ENCODE results near the gene RBBP8. TPM values are rescaled to one million over a fixed set of nuclear protein-coding genes. Genes with fewer than 3 reads are reported as not detected.
A peak's percentile ranks its signal among the peaks of the same experiment; 100 is the strongest.

Gene RBBP8
- polyA plus RNA-seq, 6 donors from 2014 or later = 6.4 to 12.3 (median 9.9) TPM

DNA sequence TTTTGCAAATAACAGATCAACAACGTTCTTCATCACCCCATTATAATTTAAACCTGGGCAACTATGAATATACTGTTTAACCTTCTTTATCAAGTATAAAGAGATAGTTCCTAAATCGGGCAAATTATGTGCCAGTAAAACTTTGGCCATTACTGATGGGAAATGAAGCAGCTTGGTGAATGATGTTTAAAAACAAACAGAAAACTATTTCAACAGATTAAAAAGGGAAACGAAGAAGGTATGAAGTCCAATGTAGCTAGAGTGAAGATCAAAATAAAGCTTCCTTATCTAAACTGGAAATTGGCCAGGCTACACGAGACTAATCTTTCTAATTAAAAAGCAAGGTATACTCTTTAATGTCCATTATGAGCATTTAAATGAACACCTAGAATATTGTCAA, 6.7 kb upstream of the RBBP8 start:
- H3K4me1 Mint-ChIP-seq = peaks cover 0 to 4% (median 0%) of the 10 kb centered on the region in 3 donors
- H3K27ac Mint-ChIP-seq = no peak overlapping the region
- H3K36me3 Mint-ChIP-seq = no peaks in the 10 kb centered on the region
- ATAC-seq (ENCODE audit: low read depth in 2 of 2) (no peak), DNase-seq (no peak)
- no peaks in the 10 kb centered on the region for H3K9me3 Mint-ChIP-seq
- no peaks in the 10 kb centered on the region for H3K27me3 Mint-ChIP-seq
- H3K4me3 Mint-ChIP-seq = no peak overlapping the region

DNA sequence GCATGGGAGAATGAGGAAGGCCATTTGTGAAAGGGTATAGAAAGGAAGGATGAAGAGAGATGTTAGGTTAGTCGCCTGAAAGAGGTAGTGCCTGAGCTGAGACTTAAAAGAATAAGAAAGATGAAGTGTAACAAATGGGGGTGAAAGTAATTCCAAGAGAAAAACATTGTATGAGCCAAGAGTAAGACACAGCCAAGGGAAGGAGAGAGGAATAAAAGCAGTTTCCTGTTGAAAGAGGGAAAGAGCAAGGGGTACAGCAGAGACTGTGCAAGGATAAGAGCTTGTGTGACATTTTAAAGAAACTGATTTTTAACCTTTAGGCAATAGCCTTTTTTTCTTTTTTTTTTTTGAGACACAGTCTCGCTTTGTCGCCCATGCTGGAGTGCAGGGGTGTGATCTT, 4.8 kb upstream of the RBBP8 start:
- peaks cover 4 to 13% (median 7%) of the 10 kb centered on the region in 3 donors for H3K4me1 Mint-ChIP-seq
- ATAC-seq (ENCODE audit: low read depth in 2 of 2) (no peak), DNase-seq (no peak)
- peak overlapping the region in 1 of 6 donors; percentile 10 for H3K27ac Mint-ChIP-seq
- H3K9me3 Mint-ChIP-seq = no peaks in the 10 kb centered on the region
- peak overlapping the region in 1 of 8 donors; percentile 10 for H3K4me3 Mint-ChIP-seq
- H3K27me3 Mint-ChIP-seq = no peaks in the 10 kb centered on the region
- H3K36me3 Mint-ChIP-seq = no peaks in the 10 kb centered on the region

- H3K36me3 Mint-ChIP-seq = no peaks in the 10 kb centered on the region
- H3K27me3 Mint-ChIP-seq = no peaks in the 10 kb centered on the region
- peak overlapping the region in 1 of 8 donors; percentile 69 for H3K4me3 Mint-ChIP-seq
- no peaks in the 10 kb centered on the region for H3K9me3 Mint-ChIP-seq
- peak; percentile 23 to 32 for ATAC-seq (ENCODE audit: low read depth in 2 of 2)
- H3K27ac Mint-ChIP-seq = no peak overlapping the region
- peaks cover 9 to 19% (median 14%) of the 10 kb centered on the region in 3 donors for H3K4me1 Mint-ChIP-seq
- DNase-seq = peak; percentile 67
These were observed 2.9 kb upstream of the RBBP8 start for GRCh38 chr18:22930089-22930713.

DNA sequence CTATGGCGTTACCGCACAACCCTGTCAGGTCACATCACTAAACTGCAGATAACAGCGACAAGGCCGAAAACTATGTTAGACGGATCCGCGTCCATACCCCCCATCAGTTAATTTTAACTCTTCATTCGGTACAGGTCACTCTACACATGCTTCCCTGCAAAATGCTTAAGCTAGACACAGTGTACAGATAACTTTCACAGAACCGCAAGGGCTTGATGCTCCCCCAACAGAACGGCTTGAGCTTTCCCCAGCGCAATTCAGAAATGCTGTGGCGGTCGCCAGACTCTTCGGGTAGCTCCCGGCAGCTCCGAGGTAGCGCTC, 283 bp upstream of the RBBP8 start:
- Mint-ChIP-seq H3K27ac (peak overlapping the region; percentile 95 to 99 (median 98)), H3K9me3 (no peaks in the 10 kb centered on the region), H3K27me3 (no peaks in the 10 kb centered on the region), H3K4me3 (peak overlapping the region; percentile 91 to 97 (median 94)), H3K4me1 (peaks cover 9 to 19% (median 14%) of the 10 kb centered on the region in 3 donors), H3K36me3 (peaks cover 0 to 6% of the 10 kb centered on the region in 2 donors)
- DNase-seq (no peak), ATAC-seq (ENCODE audit: low read depth in 2 of 2) (peak in 1 of 2 donors; percentile 29)

DNA sequence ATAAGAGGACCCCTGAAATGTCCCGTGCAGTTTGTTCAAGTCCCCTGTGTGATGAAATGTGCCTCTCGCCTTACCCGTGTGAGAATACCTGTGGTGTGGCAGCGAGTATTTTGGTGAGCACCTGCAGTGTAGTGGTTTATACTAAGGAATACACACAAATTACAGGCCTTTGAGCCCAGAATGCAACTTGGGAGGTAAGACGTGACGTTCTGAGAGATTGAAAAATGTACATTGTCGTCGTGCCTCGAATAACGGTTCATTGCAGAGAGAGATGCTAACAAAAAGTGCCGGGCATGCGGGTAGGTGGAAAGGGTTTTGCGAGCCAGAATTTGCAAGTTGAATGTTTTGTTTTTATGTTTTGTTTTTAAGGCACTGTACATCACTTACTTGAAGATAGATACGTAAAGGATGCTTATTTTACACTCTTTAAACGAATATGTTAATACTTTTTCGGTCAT, 867 bp downstream of the RBBP8 start:
- H3K36me3 Mint-ChIP-seq = peaks cover 0 to 12% of the 10 kb centered on the region in 2 donors
- H3K4me3 Mint-ChIP-seq = peak overlapping the region; percentile 87 to 97 (median 94)
- ATAC-seq (ENCODE audit: low read depth in 2 of 2) (peak; percentile 25 to 27), DNase-seq (no peak)
- no peaks in the 10 kb centered on the region for H3K9me3 Mint-ChIP-seq
- H3K27me3 Mint-ChIP-seq = no peaks in the 10 kb centered on the region
- H3K27ac Mint-ChIP-seq = peak overlapping the region; percentile 95 to 99 (median 98)
- peaks cover 9 to 15% (median 14%) of the 10 kb centered on the region in 3 donors for H3K4me1 Mint-ChIP-seq

DNA sequence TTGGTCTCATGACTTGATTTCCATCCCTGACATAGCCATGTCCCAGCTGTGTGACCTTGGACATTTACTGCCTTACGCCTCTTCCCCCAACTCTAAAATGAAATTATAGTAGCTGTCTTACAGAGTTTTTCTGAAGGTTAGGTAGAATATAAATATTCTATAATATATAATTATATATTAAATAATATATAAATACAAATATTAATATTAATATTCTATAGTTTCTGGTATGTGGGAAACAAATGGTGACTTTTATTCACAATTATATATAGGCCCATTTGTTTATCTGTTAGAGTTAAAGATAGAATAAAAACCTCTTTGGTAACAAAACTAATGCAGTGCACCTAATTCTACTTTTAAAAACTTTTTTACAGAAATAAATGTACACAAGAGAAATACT, 1.7 kb downstream of the RBBP8 start:
- Mint-ChIP-seq H3K4me3 (peak overlapping the region in 6 of 8 donors; percentile 37 to 94 (median 64)), H3K27me3 (no peaks in the 10 kb centered on the region), H3K27ac (peak overlapping the region in 2 of 6 donors; percentile 53 to 95), H3K4me1 (peaks cover 11 to 18% (median 14%) of the 10 kb centered on the region in 3 donors), H3K36me3 (peaks cover 0 to 14% of the 10 kb centered on the region in 2 donors), H3K9me3 (no peaks in the 10 kb centered on the region)
- ATAC-seq (ENCODE audit: low read depth in 2 of 2) = no peak
- no peak for DNase-seq

DNA sequence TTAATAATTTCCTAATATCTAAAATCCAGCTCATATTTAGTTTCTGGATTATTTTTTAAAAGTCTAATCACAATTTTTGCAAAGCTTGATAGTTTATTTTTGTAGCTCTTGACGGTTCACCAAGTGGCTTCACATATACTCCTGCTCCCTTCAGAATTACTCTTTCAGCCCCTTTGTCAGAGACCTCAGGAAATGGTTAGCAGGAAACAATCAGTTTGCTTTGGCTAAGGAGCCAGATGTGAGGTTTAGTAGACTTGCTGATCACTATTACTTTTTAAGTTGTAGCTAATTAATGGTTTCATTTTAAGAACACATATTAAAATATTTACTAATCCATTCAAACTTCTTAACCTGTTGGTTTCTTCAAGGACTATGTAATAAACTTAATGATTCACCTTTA, 2.3 kb downstream of the RBBP8 start:
- H3K27me3 Mint-ChIP-seq = no peaks in the 10 kb centered on the region
- no peak overlapping the region for H3K27ac Mint-ChIP-seq
- H3K4me1 Mint-ChIP-seq = peaks cover 13 to 19% (median 14%) of the 10 kb centered on the region in 3 donors
- peak overlapping the region in 1 of 8 donors; percentile 93 for H3K4me3 Mint-ChIP-seq
- H3K9me3 Mint-ChIP-seq = no peaks in the 10 kb centered on the region
- H3K36me3 Mint-ChIP-seq = peaks cover 0 to 17% of the 10 kb centered on the region in 2 donors
- ATAC-seq (ENCODE audit: low read depth in 2 of 2) = no peak
- no peak for DNase-seq

GRCh38 chr18:22936515-22936914, 3.4 kb downstream of the RBBP8 start:
- Mint-ChIP-seq H3K4me3 (peak overlapping the region in 1 of 8 donors; percentile 73), H3K36me3 (peaks cover 0 to 17% of the 10 kb centered on the region in 2 donors), H3K4me1 (peaks cover 13 to 19% (median 14%) of the 10 kb centered on the region in 3 donors), H3K27me3 (no peaks in the 10 kb centered on the region), H3K9me3 (no peaks in the 10 kb centered on the region), H3K27ac (peak overlapping the region in 1 of 6 donors; percentile 24)
- ATAC-seq (ENCODE audit: low read depth in 2 of 2) (no peak), DNase-seq (no peak)

DNA sequence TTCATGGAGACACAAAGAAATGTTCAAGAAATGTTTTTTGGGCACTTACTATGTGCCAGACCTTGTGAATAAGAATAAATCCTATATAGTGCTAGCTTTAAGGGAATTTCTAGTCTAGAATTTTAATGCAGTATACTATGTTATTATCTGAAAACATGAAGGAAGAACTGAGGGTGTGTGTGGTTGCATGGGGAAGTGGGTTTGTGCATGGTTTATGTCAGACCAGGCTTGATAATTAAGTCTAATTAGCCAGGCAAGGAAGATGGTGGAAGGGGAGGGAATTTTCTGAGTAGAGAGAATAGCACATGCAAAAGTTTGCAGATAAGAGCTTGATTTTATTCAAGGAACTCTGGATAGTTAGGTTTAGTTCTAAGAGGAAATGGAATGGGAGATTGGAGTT, 6.5 kb downstream of the RBBP8 start:
- H3K4me3 Mint-ChIP-seq = no peak overlapping the region
- H3K27ac Mint-ChIP-seq = peak overlapping the region in 2 of 6 donors; percentile 15 to 34
- ATAC-seq (ENCODE audit: low read depth in 2 of 2) (peak; percentile 21 to 25), DNase-seq (no peak)
- no peaks in the 10 kb centered on the region for H3K27me3 Mint-ChIP-seq
- peaks cover 0 to 5% (median 4%) of the 10 kb centered on the region in 3 donors for H3K4me1 Mint-ChIP-seq
- H3K9me3 Mint-ChIP-seq = no peaks in the 10 kb centered on the region
- H3K36me3 Mint-ChIP-seq = peaks cover 0 to 17% of the 10 kb centered on the region in 2 donors

DNA sequence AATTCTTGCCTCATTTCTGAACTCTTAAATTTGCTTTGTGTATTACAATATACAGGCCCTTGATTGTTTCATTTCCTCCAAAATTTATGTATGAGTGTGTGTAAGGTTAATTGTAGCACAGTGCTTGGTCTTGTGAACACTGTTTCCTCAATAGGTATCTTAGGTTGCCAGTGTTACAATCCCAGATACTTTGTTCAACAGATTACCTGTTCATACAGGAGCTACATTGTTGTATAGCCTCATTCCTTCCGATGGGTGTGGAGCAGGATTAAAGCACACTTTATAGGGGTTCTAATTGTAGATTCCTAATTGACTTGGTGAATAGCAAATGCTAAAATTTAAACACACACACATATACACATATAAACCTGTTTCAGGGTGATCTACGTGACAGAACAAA, 10.7 kb downstream of the RBBP8 start:
- Mint-ChIP-seq H3K36me3 (peaks cover 0 to 5% of the 10 kb centered on the region in 2 donors), H3K27ac (no peak overlapping the region), H3K27me3 (no peaks in the 10 kb centered on the region), H3K9me3 (no peaks in the 10 kb centered on the region), H3K4me3 (no peak overlapping the region), H3K4me1 (peaks cover 0 to 5% (median 4%) of the 10 kb centered on the region in 3 donors)
- ATAC-seq (ENCODE audit: low read depth in 2 of 2) (no peak), DNase-seq (no peak)

- no peak overlapping the region for H3K4me3 Mint-ChIP-seq
- DNase-seq (no peak), ATAC-seq (ENCODE audit: low read depth in 2 of 2) (no peak)
- no peaks in the 10 kb centered on the region for H3K27me3 Mint-ChIP-seq
- H3K4me1 Mint-ChIP-seq = peaks cover 0 to under 1% (median 0%) of the 10 kb centered on the region in 3 donors
- no peak overlapping the region for H3K27ac Mint-ChIP-seq
- H3K9me3 Mint-ChIP-seq = no peaks in the 10 kb centered on the region
- H3K36me3 Mint-ChIP-seq = no peaks in the 10 kb centered on the region
These were observed 13.1 kb downstream of the RBBP8 start for GRCh38 chr18:22946217-22946616.

DNA sequence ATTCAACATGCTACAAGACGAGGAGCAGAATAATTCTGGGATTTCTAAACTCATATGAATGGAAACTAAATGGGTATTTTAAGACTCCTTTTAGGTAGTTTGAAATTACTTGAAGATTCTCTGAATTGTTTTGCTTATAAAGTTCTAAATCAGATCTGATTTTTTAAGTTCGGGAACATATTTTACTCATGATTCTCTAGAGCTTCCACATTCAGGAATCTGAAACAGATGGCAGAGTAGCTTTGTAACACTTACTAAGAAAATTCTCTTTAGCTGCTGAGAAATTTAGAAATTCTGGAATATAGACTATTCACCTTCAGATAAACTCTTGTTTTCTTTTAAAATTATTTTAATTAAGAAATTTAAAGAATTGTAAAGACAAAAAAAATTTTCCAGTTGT, 13.7 kb downstream of the RBBP8 start:
- H3K9me3 Mint-ChIP-seq = no peaks in the 10 kb centered on the region
- H3K36me3 Mint-ChIP-seq = no peaks in the 10 kb centered on the region
- ATAC-seq (ENCODE audit: low read depth in 2 of 2) (no peak), DNase-seq (no peak)
- H3K27ac Mint-ChIP-seq = no peak overlapping the region
- H3K27me3 Mint-ChIP-seq = no peaks in the 10 kb centered on the region
- peaks cover 0 to 7% (median 2%) of the 10 kb centered on the region in 3 donors for H3K4me1 Mint-ChIP-seq
- H3K4me3 Mint-ChIP-seq = no peak overlapping the region

GRCh38 chr18:22951823-22952222, 18.7 kb downstream of the RBBP8 start:
- Mint-ChIP-seq H3K36me3 (peaks cover 4 to 15% of the 10 kb centered on the region in 2 donors), H3K4me1 (peaks cover 4 to 19% (median 18%) of the 10 kb centered on the region in 3 donors), H3K4me3 (no peak overlapping the region), H3K27me3 (no peaks in the 10 kb centered on the region), H3K27ac (peak overlapping the region in 1 of 6 donors; percentile 5), H3K9me3 (no peaks in the 10 kb centered on the region)
- no peak for DNase-seq
- ATAC-seq (ENCODE audit: low read depth in 2 of 2) = peak; percentile 27 to 33

GRCh38 chr18:22952525-22952924, 19.4 kb downstream of the RBBP8 start:
- Mint-ChIP-seq H3K27me3 (no peaks in the 10 kb centered on the region), H3K36me3 (peaks cover 4 to 15% of the 10 kb centered on the region in 2 donors), H3K4me3 (no peak overlapping the region), H3K27ac (peak overlapping the region in 1 of 6 donors; percentile 3), H3K9me3 (no peaks in the 10 kb centered on the region), H3K4me1 (peaks cover 4 to 19% (median 18%) of the 10 kb centered on the region in 3 donors)
- DNase-seq = no peak
- ATAC-seq (ENCODE audit: low read depth in 2 of 2) = no peak

All from naive B cell (primary cell).